ENCODE results near the gene PARL. TPM values are rescaled to one million over a fixed set of nuclear protein-coding genes. Genes with fewer than 3 reads are reported as not detected.

Gene PARL
- total RNA-seq, 2 experiments from 2014 or later = 47.6 to 49.0 TPM

DNA sequence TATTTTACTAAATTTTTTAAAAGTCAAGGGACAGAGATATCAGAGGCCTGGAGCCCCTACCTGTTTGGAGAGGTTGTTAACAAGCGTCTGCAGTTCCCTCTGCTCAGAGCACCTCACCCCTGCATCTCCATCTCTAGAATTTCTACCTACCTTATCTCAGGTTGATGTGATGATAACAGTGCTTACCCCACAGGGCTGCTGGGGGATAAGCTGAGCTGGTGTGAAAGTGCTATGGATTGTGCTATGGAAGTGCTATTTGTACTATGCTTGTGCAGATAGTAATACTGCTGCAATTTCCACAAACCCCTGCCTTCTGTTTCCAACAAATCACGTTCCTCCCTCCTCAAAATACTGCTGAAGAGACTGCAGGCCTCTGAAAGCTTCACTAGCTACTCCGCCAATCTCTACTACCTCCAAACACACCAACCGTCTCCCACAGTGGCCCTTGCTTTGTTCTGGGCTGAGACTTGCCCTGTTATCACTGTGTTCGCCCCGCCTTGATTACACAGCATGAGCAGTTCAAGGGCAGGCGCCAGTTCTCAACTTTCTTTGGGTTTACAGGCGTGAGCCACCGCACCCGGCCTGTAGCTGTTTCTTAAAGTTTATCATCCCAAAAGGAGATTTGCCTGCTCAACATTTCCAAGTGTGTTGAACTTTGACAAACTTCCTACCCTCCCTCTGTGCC is 28.4 kb upstream of the PARL start:
- no peak for DNase-seq
- H3K36me3 Mint-ChIP-seq (ENCODE audit: low read depth) = no peaks in the 10 kb centered on the region
- H3K4me3 Mint-ChIP-seq = no peak overlapping the region
- POLR2A ChIA-PET = no interaction called here
- no peak overlapping the region for H3K27ac Mint-ChIP-seq
- no peaks in the 10 kb centered on the region for H3K27me3 Mint-ChIP-seq
- no peaks in the 10 kb centered on the region for H3K4me1 Mint-ChIP-seq
- CTCF ChIA-PET = no interaction called here
- no peaks in the 10 kb centered on the region for H3K9me3 Mint-ChIP-seq

DNA sequence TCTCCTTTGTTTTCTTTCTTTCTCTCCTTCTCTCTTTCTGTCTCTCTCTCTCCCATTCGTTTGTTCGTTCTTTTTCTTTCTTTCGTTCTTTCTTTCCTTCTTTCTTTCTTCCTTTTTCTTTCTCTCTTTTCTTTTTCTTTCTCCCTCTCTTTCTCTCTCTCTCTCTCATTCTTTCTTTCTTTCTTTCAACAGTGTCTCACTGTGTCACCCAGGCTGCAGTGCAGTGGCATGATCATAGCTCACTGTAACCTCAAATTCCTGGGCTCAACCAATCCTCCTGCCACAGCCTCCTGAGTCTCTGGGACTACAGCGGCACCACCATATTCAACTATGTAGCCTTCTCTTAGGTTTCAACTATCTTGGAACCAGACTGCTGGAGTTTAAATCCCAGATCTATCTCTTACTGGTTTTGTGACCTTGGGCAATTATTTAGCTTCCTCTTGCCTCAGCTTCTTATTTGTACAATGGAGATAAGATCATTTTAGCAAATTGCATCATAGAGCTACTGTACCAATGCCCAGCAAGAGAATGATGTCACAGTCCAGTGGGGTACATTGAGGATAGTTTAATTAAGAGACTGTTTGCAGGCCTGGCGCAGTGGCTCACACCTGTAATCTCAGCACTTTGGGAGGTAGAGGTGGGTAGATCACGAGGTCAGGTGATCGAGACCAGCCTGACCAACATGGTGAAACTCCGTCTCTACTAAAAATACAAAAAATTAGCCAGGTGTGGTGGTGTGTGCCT is 27.3 kb upstream of the PARL start:
- no peak overlapping the region for H3K27ac Mint-ChIP-seq
- H3K27me3 Mint-ChIP-seq = no peaks in the 10 kb centered on the region
- POLR2A ChIA-PET = no interaction called here
- H3K36me3 Mint-ChIP-seq (ENCODE audit: low read depth) = no peaks in the 10 kb centered on the region
- DNase-seq = no peak
- CTCF ChIA-PET = no interaction called here
- H3K9me3 Mint-ChIP-seq = no peaks in the 10 kb centered on the region
- H3K4me1 Mint-ChIP-seq = no peaks in the 10 kb centered on the region
- H3K4me3 Mint-ChIP-seq = no peak overlapping the region

DNA sequence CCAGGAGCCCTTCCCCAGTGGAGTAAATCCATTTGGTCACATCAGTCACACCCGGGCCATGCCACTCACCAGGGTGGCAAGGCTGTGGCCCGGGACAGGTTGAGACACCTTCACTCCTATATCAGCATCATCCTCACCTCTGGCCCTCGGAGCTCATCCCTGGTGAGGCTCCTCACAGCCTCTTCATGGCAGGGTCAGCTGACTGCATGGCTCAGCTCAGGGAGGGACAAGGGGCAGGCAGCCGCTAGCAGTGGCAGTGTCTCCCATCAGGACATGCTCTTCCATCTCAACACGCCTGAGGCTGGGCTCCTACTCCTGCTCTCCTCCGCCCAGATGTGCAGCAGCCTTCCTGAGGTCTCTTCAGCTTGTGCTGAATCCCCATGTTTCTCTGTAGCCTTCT is 26.4 kb upstream of the PARL start:
- Mint-ChIP-seq H3K36me3 (ENCODE audit: low read depth) (no peaks in the 10 kb centered on the region), H3K27ac (no peak overlapping the region), H3K9me3 (no peaks in the 10 kb centered on the region), H3K4me3 (no peak overlapping the region), H3K27me3 (no peaks in the 10 kb centered on the region), H3K4me1 (no peaks in the 10 kb centered on the region)
- ChIA-PET POLR2A (no interaction called here), CTCF (interaction anchor here (0.5 to 1.5 kb wide), 2 partner anchors 317 to 376 kb away, joined by 4 read pairs; no protein-coding TSS in a partner anchor)
- no peak for DNase-seq

DNA sequence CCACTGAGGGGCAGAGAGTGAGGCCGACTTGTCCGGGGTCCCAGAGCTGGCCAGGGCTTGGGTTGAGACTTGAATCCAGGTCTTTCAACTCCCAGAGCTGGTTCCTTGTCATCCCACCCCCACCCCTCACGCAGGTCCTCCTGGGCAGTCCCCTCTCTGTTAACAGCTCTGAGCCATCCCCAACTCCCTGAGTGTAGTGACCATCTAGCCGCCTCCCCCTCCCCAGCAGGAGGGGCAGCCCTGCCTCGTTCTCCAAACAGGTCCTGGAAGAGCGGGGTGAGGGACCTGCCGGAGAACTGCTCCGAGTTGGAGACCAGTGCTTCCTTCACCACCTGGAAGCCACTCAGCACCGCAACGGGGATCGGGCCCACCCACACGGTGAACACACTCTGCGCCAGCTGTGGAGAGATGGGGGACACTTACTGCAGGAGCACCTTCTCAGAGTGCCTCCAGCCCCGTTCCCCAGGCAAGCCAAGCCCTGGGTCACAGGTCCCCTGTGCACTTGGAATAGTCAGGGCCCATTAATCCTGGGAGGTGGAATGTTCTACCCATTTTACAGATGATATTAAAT is 24.4 kb upstream of the PARL start:
- ChIA-PET POLR2A (no interaction called here), CTCF (no interaction called here)
- Mint-ChIP-seq H3K36me3 (ENCODE audit: low read depth) (no peaks in the 10 kb centered on the region), H3K27ac (no peak overlapping the region), H3K9me3 (no peaks in the 10 kb centered on the region), H3K4me1 (no peaks in the 10 kb centered on the region), H3K4me3 (no peak overlapping the region), H3K27me3 (no peaks in the 10 kb centered on the region)
- DNase-seq = no peak

DNA sequence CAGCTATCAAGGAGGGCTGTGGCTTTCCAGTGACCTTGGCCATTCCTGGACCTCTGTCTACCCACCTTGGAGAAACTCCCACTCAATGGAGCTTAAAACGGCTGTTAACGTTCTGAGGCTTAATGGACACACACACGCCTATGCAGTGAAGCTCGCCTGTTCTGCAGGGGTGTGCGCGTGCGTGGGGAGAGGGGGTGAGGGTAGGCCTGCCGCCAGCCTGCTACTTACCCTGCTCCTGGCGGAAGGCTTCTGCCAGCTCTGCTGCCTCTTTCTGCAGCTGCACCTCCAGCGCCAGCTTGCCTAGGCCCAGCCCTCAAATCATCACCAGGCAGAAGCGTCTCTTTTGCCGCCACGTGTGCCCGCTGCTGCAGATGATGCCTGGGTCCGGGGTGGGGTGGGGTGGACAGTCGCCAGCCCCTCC is 23.2 kb upstream of the PARL start:
- no peaks in the 10 kb centered on the region for H3K27me3 Mint-ChIP-seq
- ChIA-PET CTCF (interaction anchor here (0.5 to 0.7 kb wide), 3 partner anchors 12 to 110 kb away, joined by 3 to 5 read pairs (median 5); partner anchors contain the start of gene ABCC5), POLR2A (no interaction called here)
- H3K27ac Mint-ChIP-seq = no peak overlapping the region
- H3K4me1 Mint-ChIP-seq = no peaks in the 10 kb centered on the region
- H3K9me3 Mint-ChIP-seq = no peaks in the 10 kb centered on the region
- no peak overlapping the region for H3K4me3 Mint-ChIP-seq
- no peaks in the 10 kb centered on the region for H3K36me3 Mint-ChIP-seq (ENCODE audit: low read depth)
- no peak for DNase-seq

DNA sequence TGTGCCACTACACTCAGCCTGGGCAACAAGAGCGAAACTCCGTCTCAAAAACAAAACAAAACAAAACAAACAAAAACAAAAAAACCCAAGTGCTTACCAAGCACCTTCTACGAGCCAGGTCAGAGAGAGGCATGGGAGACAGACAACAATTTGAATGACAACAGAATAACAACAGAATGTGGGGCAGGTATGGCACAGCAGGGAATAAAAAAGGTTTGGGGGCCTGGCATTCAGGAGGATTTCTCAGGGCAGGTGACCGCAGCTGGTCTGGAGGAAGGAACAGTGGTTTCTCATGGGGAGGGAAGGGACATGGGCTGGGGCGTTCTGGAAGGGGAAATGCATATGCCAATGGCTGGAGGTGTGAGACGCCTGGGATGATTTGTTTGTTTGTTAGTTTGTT is 22.5 kb upstream of the PARL start:
- DNase-seq = no peak
- H3K27ac Mint-ChIP-seq = no peak overlapping the region
- CTCF ChIA-PET = no interaction called here
- no peaks in the 10 kb centered on the region for H3K4me1 Mint-ChIP-seq
- no peaks in the 10 kb centered on the region for H3K9me3 Mint-ChIP-seq
- POLR2A ChIA-PET = no interaction called here
- no peaks in the 10 kb centered on the region for H3K27me3 Mint-ChIP-seq
- no peaks in the 10 kb centered on the region for H3K36me3 Mint-ChIP-seq (ENCODE audit: low read depth)
- no peak overlapping the region for H3K4me3 Mint-ChIP-seq

DNA sequence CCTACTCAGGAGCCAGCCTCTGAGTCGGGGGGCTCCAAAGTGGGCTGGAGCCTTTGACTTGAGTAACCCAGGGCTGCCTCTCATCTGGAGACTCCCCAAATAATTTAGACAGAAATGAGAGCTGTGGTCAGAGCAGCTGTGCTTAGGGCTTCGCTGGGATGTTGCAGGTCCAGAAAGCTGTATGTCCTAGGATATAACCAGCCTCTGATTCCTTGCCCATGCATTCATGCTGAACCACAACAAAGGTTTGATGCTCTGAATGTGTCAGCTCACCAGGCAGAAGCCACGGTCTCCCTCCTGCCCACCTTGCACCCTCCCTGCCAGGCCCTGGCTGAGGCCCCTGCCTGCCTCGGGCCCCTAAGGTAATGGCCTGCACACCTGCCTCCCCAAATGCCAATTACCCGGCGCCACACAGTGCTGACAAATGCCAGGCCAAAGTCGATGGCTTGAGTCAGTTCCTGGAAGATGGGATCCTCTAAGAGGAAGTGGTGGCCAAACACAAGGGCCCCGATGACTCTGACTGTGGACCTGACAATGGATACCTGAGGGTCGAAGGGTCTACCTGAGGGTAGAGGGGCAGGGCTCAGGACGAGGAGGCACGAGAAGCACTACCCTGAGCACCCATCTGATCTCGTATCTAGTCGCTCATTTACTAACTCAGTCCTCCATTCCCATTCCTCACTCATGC is 21.7 kb upstream of the PARL start:
- POLR2A ChIA-PET = no interaction called here
- no peak overlapping the region for H3K27ac Mint-ChIP-seq

DNA sequence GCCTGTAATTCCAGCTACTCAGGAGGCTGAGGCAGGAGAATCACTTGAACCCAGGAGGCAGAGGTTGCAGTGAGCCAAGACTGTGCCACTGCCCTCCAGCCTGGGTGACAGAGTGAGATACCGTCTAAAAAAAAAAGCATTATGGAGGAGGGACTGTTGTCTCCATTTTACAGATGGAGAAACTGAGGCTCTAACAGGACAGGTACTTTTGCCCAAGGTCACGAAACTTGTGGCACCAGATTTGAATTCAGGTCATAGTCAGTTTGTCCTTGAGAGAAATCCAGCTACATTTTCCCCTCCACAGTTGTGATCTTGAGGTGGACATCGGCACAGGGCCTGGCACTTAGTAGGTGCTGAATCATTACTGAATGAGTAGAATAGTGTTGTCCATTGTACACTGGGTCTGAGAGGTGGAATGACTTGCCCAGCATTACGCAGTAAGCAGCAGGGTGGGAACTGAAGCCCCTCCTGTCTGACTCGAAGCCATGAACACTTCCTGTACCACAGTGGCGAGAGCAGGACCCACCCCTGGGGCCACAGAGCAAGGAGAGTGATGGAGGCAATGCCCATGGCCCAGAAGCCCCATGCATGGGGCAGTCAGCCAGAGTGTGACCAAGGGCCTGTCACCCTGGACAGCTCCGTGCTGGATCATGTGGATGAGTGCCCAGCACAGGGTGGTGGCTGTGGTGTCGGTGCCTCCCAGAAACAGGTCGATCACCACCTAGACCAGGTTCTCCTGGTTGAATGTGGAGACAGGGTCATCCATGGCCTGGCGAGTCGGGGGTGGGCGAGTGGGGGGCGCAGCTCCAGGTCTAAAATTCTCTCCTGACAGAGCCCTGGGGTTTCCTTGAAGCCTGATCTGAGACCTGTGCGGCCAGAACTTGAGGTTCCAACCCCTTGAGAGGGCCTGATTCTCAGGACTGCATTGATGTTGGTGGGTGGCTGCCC is 20.4 kb upstream of the PARL start:
- no peak for DNase-seq
- POLR2A ChIA-PET = no interaction called here
- Mint-ChIP-seq H3K4me3 (no peak overlapping the region), H3K27me3 (peaks cover 11% of the 10 kb centered on the region), H3K9me3 (no peaks in the 10 kb centered on the region), H3K36me3 (ENCODE audit: low read depth) (no peaks in the 10 kb centered on the region), H3K27ac (no peak overlapping the region), H3K4me1 (no peaks in the 10 kb centered on the region)
- CTCF ChIA-PET = interaction anchor here (0.6 to 1.6 kb wide), 8 partner anchors 8 to 516 kb away, joined by 3 to 12 read pairs (median 4); partner anchors contain the start of genes ABCC5, EIF2B5 and PARL

More for the DNA sequence above, 21.7 kb upstream of the PARL start:
- Mint-ChIP-seq H3K36me3 (ENCODE audit: low read depth) (no peaks in the 10 kb centered on the region), H3K9me3 (no peaks in the 10 kb centered on the region), H3K4me3 (no peak overlapping the region), H3K27me3 (peaks cover 4% of the 10 kb centered on the region), H3K4me1 (no peaks in the 10 kb centered on the region)
- no peak for DNase-seq
- CTCF ChIA-PET = interaction anchor here (1.0 kb wide), 1 partner anchor 10 kb away, joined by 4 read pairs; no protein-coding TSS in a partner anchor

DNA sequence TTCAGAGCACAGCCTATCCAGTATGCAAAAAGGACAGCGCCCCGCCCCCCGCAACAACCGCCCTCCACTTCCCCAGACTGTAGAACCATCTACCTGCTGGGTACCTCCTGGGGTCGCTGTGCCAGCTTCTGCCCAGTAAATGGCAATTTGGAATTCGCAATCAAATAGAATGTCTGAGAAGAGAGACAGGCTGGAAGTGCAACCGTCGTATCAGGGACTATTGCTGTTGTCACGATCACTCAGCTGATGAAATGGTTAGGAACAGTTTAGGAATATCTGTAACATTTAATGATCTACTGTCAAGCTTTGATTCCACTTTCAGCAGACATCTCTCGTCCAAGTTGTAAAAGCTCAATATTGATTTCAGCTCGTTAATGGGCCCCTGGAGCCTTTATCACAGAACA is 13.3 kb upstream of the PARL start:
- Mint-ChIP-seq H3K4me3 (no peak overlapping the region), H3K9me3 (no peaks in the 10 kb centered on the region), H3K4me1 (peaks cover 3% of the 10 kb centered on the region), H3K27me3 (peaks cover 15% of the 10 kb centered on the region), H3K36me3 (ENCODE audit: low read depth) (no peaks in the 10 kb centered on the region), H3K27ac (no peak overlapping the region)
- CTCF ChIA-PET = interaction anchor here (1.0 to 3.9 kb wide), 7 partner anchors 8 to 352 kb away, joined by 3 to 16 read pairs (median 4); partner anchors contain the start of genes ABCC5, EEF1AKMT4 and PARL
- POLR2A ChIA-PET = no interaction called here
- DNase-seq = no peak

DNA sequence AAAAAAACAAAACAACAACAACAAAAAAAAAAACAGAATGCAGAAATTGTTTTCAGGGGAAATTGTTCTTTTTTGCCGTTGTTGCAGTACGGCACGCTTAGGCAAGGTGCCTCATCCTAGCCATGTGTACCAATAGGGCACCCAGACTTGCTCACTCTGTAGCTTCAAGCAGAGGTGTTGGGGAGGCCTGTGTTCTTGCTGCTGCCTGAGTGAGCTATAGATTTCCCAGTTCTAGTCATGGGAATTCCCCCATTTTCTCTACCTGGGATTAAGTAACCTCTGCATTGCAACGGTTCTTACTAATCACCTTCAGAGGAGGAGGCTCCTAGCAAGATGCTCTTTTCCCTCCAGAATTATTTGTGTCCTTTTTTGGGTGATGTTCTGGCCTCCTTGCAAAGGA is 12.9 kb upstream of the PARL start:
- no peak overlapping the region for H3K27ac Mint-ChIP-seq
- H3K9me3 Mint-ChIP-seq = no peaks in the 10 kb centered on the region
- H3K36me3 Mint-ChIP-seq (ENCODE audit: low read depth) = no peaks in the 10 kb centered on the region
- H3K4me3 Mint-ChIP-seq = no peak overlapping the region
- ChIA-PET CTCF (interaction anchor here (1.0 to 3.9 kb wide), 8 partner anchors 8 to 352 kb away, joined by 3 to 17 read pairs (median 7); partner anchors contain the start of genes ABCC5, EEF1AKMT4 and PARL), POLR2A (no interaction called here)
- H3K4me1 Mint-ChIP-seq = peaks cover 3% of the 10 kb centered on the region
- no peak for DNase-seq
- H3K27me3 Mint-ChIP-seq = peaks cover 17% of the 10 kb centered on the region

DNA sequence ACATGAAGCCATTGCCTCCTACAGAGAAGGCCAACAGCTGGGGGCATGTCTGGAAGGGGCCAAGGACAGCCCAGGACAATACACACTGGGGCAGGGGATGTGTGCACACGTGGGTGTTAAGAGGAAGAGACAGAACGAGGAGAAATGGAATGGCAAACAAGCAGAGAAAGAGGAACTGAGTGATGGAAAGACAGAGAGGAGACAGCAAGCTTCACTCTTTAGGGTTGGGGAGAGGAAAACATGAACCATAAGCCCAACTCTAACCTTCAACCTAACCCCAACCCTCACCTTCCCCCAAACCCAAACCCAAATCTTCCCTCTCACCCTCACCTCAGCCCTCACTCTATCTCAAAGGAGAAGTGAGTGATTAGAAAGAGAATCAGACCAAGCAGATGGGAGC is 11.9 kb upstream of the PARL start:
- Mint-ChIP-seq H3K9me3 (no peaks in the 10 kb centered on the region), H3K4me1 (peaks cover 3% of the 10 kb centered on the region), H3K36me3 (ENCODE audit: low read depth) (no peaks in the 10 kb centered on the region), H3K4me3 (no peak overlapping the region), H3K27me3 (peaks cover 17% of the 10 kb centered on the region), H3K27ac (no peak overlapping the region)
- ChIA-PET CTCF (interaction anchor here (0.7 to 3.9 kb wide), 11 partner anchors 8 to 1135 kb away, joined by 3 to 17 read pairs (median 4); partner anchors contain the start of genes ABCC5 and PARL), POLR2A (no interaction called here)
- no peak for DNase-seq

DNA sequence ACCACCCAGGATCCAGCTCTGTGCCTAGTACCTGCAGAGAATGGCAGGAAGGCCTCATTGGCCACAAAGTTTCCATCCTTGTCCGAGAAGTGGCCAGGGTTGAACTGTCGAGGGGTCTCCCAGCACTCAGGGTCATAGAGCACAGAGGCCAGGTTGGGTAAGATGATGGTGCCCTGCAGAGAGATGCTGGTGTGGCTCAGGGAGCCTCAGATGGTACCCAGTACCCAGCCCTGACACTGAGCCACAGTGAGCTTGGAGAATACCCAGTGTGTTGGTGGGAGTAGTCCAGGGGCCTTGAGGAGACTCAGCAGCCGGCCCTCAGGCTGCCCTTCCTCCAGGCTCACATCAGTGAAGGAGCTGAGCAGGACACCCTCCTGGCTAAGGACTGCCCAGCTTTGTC is 11.5 kb upstream of the PARL start:
- ChIA-PET POLR2A (no interaction called here), CTCF (interaction anchor here (0.8 to 3.9 kb wide), 18 partner anchors 8 to 617 kb away, joined by 3 to 24 read pairs (median 4); partner anchors contain the start of genes ABCC5 and PARL)
- DNase-seq = no peak
- H3K27me3 Mint-ChIP-seq = peaks cover 13% of the 10 kb centered on the region
- H3K27ac Mint-ChIP-seq = no peak overlapping the region
- H3K9me3 Mint-ChIP-seq = no peaks in the 10 kb centered on the region
- H3K4me1 Mint-ChIP-seq = peaks cover 3% of the 10 kb centered on the region
- H3K4me3 Mint-ChIP-seq = no peak overlapping the region
- H3K36me3 Mint-ChIP-seq (ENCODE audit: low read depth) = no peaks in the 10 kb centered on the region

All from activated CD4-positive, alpha-beta memory T cell treated with anti-CD3 and anti-CD28 coated beads, Interleukin-2, amount 10 ng/mL, durations not matched to agents 7 days and 5 days (primary cell).